GM12878 (cell line): ENCODE data around the gene SPEM2. TPM values are rescaled to one million over a fixed set of nuclear protein-coding genes. Genes with fewer than 3 reads are reported as not detected.

Experiments used
- BCLAF1 ChIP-seq: fragments of 450-650 bp; IDR thresholded peaks from 2 replicates; pipeline ENCODE4 v1.6.1; 2017; ENCODE audit warnings: antibody characterized with exemption, mild to moderate bottlenecking, moderate library complexity
- CHD1 ChIP-seq: IDR thresholded peaks from 2 replicates; pipeline ENCODE4 v1.6.1; 2012; ENCODE audit warnings: low read depth, low read length, improper control_type of control experiment
- ESRRA ChIP-seq: IDR thresholded peaks from 2 replicates; pipeline ENCODE4 v1.6.1; 2012; ENCODE audit warnings: mild to moderate bottlenecking, low read length, improper control_type of control experiment
- MLLT1 ChIP-seq: fragments of 450-650 bp; IDR thresholded peaks from 2 replicates; pipeline ENCODE4 v1.6.1; 2016; ENCODE audit warnings: mild to moderate bottlenecking
- NFXL1 ChIP-seq: fragments of 450-650 bp; IDR thresholded peaks from 2 replicates; pipeline ENCODE4 v1.6.1; 2017; ENCODE audit warnings: antibody characterized with exemption, mild to moderate bottlenecking, borderline replicate concordance
- PRDM15 ChIP-seq: fragments of 450-650 bp; formaldehyde crosslinking; IDR thresholded peaks from 2 replicates; pipeline ENCODE4 v1.4.0; 2020; ENCODE audit warnings: mild to moderate bottlenecking, moderate library complexity
- RAD51 ChIP-seq: fragments of 450-650 bp; IDR thresholded peaks from 2 replicates; pipeline ENCODE4 v1.6.1; 2016; ENCODE audit warnings: moderate library complexity, mild to moderate bottlenecking, inconsistent platforms
- RUNX3 ChIP-seq: IDR thresholded peaks from 2 replicates; pipeline ENCODE4 v1.6.1; 2012; ENCODE audit warnings: low read length, inconsistent platforms
- SIN3A ChIP-seq: IDR thresholded peaks from 2 replicates; pipeline ENCODE4 v1.6.1; 2012; ENCODE audit warnings: low read depth, low read length, improper control_type of control experiment
- SREBF1 ChIP-seq: IDR thresholded peaks from 2 replicates; pipeline ENCODE4 v1.6.1; 2012; ENCODE audit warnings: mild to moderate bottlenecking, low read length
- SRF ChIP-seq, 2 experiments: IDR thresholded peaks; 2 replicates each; pipeline ENCODE4 v1.6.1; 2011; ENCODE audit warnings: low read depth in 2 of 2, low read length in 2 of 2, mild to moderate bottlenecking in 1 of 2, moderate library complexity in 1 of 2
- STAT3 ChIP-seq: IDR thresholded peaks from 2 replicates; pipeline ENCODE4 v1.6.1; 2011; ENCODE audit warnings: low read depth, low read length, improper control_type of control experiment
- TCF12 ChIP-seq: IDR thresholded peaks from 2 replicates; pipeline ENCODE4 v1.6.1; 2011; ENCODE audit warnings: low read depth, mild to moderate bottlenecking, low read length
- ZBTB33 ChIP-seq: fragments of 450-650 bp; IDR thresholded peaks from 2 replicates; pipeline ENCODE4 v1.6.1; 2017; ENCODE audit warnings: mild to moderate bottlenecking
- ZNF592 ChIP-seq: fragments of 450-650 bp; IDR thresholded peaks from 2 replicates; pipeline ENCODE4 v1.6.1; 2017; ENCODE audit warnings: mild to moderate bottlenecking, moderate library complexity
- polyA plus RNA-seq, 11 experiments: library from polyadenylated mRNA; depleted of rRNA in 4 of 11; unstranded in 6 of 11; stranded (reverse) in 5 of 11; fragments of >200 nt; fragmentation: Nextera tagmentation in 4 of 11; fragmentation: Illumina TruSeq in 1 of 11; extraction: Ambion mirVana in 4 of 11; extraction: Trizol in 1 of 11; gene quantifications; 1 replicate in 1 of 11; 2 replicates in 10 of 11; pipeline versions ENCODE4 v1.2.1 to v1.2.3, GENCODE V29; 2011 to 2016; ENCODE audit warnings: inconsistent platforms in 2 of 11, missing spikeins in 2 of 11, low read depth in 1 of 11
- total RNA-seq, 4 experiments: library from RNA; depleted of rRNA in 3 of 4; stranded (reverse); fragments of >200 nt in 3 of 4; fragmentation: Illumina TruSeq in 1 of 4; extraction: Trizol in 1 of 4; gene quantifications; 2 replicates each; pipeline versions ENCODE4 v1.2.1 to v1.2.3, GENCODE V29; 2013 to 2021

SPEM2 gene
- total and polyA plus RNA-seq, 10 of the 15 experiments (the other 5 are each of a cell fraction or from before 2014, with no cell fraction given): not detected

GRCh38 chr17:7436556-7437368 is 11.3 kb downstream of the SPEM2 start (continued):
- TF ChIP-seq MLLT1 (no peak), ESRRA (no peak), SIN3A (no peak), RUNX3 (no peak), NFXL1 (no peak), TCF12 (no peak), PRDM15 (no peak), ZNF592 (peak; percentile 88), STAT3 (no peak), ZBTB33 (no peak), SREBF1 (no peak), CHD1 (no peak), SRF (IDR thresholded peaks at IDR 0.05; ENCODE audit: low read depth in 2 of 2, low read length in 2 of 2) (no peak), BCLAF1 (no peak), RAD51 (no peak)
